Stimulated activated CD4-positive, alpha-beta T cell treated with anti-CD3 and anti-CD28 coated beads, Interleukin-1b, Interleukin-23, amount 100 ng/mL, for 24 hours (primary cell): Measurements from ENCODE around the gene PGBD5.

Experiments
- DNase-seq, 4 experiments: peaks; one replicate each; pipeline ENCODE4 v3.0.0-alpha.2; 2020; ENCODE audit warnings: low read depth in 4 of 4, low spot score in 1 of 4

Gene PGBD5

DNA sequence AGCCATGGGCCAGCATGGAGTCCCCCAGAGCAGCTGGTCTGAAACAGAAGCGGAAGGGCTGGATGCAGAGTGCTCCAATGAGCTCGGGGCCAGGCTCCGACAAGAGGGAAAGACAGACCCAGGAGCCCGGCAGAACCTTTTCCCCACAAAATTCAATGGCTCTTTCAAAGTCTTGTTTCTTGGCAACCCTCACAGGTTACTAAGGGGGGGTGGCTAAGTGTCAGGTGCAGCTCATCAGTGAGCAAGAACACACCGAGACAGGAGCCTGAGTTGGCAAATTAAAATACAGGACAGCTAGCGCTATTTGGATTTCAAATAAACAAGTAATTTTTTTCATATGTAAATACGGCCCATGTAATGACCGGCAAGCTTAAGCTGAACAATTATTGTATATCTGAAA, 27.3 kb downstream of the PGBD5 start:
- DNase-seq, result no peak

GRCh38 chr1:230396966-230397365, 29.2 kb downstream of the PGBD5 start:
- DNase-seq, result no peak

- DNase-seq, result no peak
Observed at GRCh38 chr1:230395932-230396331, 30.2 kb downstream of the PGBD5 start.

- no peak for DNase-seq
Observed at GRCh38 chr1:230394741-230395140, 31.4 kb downstream of the PGBD5 start.

DNA sequence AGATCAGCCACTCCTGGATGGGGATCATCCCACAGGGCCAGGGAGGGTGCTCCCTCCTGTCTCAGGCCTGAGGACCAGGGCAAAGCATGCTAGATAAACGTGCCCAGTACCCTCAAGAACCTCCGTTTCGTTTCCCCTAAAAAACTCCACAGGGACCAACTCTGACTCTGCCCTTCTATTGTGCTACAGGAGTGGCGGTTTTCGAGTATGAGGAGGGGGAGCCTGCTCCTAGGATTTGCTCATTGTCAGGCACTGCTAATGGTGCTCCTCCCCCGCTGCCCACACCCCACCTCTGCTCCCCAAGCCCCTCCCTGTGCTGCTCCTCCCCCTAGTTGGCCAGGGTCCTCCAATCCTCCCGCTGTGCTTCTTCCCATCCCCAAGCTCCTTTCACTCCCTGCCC, 32.0 kb downstream of the PGBD5 start:
- DNase-seq, result no peak

DNA sequence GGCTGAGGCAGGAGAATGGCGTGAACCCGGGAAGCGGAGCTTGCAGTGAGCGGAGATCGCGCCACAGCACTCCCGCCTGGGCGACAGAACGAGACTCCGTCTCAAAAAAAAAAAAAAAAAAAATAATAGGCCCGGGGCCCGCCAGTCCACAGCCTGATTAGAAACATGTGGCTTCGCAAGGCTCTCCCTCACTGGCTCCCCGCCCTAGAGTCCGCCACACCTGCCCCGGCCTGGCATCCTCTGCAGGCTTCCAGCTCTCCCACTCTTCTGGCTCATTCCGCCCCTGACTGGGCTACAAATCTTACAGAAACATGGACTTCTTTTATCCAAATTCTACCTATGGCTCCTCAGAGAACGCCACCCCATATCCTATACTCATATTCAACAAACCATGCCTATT, 32.4 kb downstream of the PGBD5 start:
- no peak for DNase-seq

- no peak for DNase-seq
Observed at GRCh38 chr1:230392920-230393521, 33.1 kb downstream of the PGBD5 start.

GRCh38 chr1:230392536-230392909, 33.6 kb downstream of the PGBD5 start:
- no peak for DNase-seq

GRCh38 chr1:230391776-230392535, 34.2 kb downstream of the PGBD5 start:
- DNase-seq, result no peak

- DNase-seq, result no peak
Observed at GRCh38 chr1:230390371-230390770, 35.8 kb downstream of the PGBD5 start.

- DNase-seq, result no peak
Observed at GRCh38 chr1:230387876-230388275, 38.3 kb downstream of the PGBD5 start.

DNA sequence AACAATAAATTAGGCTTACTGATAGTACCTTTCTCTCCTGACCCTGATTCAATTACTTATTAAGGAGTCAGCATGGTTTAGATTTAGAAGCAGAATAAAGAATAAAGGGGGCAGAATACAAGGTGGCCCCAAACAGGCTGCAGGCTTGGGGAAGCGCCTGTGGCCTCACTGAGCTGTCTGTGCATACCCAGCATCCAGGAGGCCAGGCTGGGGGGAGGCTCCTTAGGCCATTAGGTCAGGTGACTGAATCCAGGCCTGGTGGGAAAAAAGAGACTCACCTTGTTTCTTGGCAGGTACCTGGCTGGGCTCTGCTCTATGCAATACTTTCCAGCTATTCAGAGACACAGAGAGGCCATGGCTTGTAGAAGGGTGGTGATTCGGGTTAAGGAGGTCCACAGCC, 38.8 kb downstream of the PGBD5 start:
- no peak for DNase-seq

- no peak for DNase-seq
Observed at GRCh38 chr1:230386637-230387262, 39.4 kb downstream of the PGBD5 start.

DNA sequence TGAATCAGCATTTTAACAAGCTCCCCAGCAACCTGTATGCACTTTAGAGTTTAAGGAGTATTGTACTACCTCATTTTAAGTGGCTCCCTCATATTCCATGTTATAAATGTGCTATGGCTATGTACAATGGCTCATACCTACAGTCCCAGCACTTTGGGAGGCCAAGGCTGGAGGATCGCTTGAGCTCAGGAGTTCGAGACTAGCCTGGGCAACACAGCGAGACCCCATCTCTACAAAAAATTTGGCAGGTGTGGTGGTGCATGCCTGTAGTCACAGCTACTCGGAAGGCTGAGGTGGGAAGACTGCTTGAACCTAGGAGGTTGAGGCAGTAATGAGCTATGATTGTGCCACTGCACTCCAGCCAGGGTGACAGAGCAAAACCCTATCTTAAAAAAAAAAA, 40.2 kb downstream of the PGBD5 start:
- no peak for DNase-seq

DNA sequence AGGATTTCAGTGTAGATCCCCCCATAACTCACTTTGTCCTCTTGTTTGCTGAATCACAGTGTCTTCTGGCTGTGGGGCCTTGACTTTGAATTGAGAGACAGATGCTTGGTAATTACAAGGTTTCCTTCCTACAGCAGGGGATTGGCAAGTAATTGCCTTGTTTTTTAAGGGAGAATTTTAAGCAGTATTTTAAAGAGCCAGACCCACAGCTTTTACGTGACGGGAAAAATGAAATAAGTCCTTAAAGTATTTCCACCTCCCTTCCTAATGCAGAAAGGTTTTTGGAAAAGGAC, 41.0 kb downstream of the PGBD5 start:
- no peak for DNase-seq

- DNase-seq, result no peak
Observed at GRCh38 chr1:230384380-230385157, 41.6 kb downstream of the PGBD5 start.

GRCh38 chr1:230383425-230383824, 42.7 kb downstream of the PGBD5 start:
- no peak for DNase-seq

DNA sequence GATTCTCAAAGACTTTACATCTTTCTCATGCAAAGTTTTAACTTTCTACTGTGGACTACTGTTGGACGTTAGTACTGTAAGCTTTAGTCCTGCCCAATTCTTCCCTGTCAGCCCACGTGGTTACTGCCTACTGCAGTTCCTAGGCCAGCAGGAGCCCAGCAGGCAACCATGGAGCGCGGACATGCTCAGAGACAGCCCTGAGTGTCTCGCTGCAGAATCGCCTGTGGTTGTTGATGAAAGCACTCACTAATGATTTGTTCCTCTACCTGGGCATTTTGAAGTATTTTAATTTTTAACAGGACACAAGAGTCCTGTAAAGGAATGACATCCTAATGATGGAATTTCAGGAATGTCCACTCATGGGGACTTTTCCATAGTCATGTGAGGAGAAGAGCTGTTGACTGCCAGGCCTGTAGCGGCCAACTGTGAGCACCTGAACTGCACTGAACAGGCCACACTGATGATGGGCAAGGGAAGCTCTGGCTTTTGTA, 44.1 kb downstream of the PGBD5 start:
- no peak for DNase-seq

DNA sequence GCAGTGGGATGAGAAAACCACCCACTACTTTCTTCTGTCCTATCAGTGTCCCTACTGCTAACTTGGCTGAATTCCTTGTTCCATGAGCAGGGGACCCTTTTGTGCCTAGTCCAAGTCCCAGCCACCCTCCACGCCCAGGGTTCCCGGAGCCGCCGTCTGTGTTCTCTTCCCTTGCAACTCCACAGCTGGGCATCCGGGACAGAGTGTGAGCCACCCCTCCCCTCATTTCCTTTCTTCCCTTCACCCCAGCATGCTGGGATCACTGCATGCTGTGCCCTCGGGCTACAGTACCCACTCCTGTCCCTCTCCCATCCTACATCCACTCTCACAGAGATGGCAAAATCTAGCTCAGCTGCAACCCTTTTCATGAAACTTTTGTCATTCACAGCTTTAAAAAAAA, 44.5 kb downstream of the PGBD5 start:
- no peak for DNase-seq

- no peak for DNase-seq
Observed at GRCh38 chr1:230381049-230381467, 45.1 kb downstream of the PGBD5 start.

GRCh38 chr1:230379928-230380327, 46.2 kb downstream of the PGBD5 start:
- no peak for DNase-seq

- DNase-seq, result no peak
Observed at GRCh38 chr1:230379462-230379861, 46.7 kb downstream of the PGBD5 start.
